Fibroblast of skin of right quadriceps (primary cell): ENCODE measurements around the gene OR52B2.

Experiments
- DNase-seq: peaks from one replicate; pipeline ENCODE4 v3.0.0-alpha.2; 2013

Gene OR52B2

DNA sequence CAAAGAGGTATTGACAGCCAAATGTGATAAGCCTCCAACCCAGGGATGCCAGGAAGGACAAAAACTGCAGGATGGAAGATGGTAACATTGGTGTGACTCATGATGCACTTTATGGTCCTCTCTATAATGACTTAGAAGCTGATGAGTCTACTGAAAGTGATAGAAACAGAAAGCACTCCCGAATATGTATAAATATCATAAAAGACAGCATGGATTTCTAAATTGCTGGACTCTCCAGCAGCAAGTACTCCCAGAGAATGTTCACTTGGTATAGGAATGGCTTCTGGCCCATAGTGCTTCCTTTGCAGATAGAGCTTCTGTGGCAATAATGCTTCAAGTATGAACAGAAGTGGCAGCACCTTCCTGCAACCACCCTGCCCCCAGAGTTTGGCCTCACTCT is at the start of gene OR52B2:
Gene OR52B2 (minus strand): TSS at position 101 of the 400 bp plus-strand sequence. CDS start 0 bp downstream, at position 101.
- no peak for DNase-seq

DNA sequence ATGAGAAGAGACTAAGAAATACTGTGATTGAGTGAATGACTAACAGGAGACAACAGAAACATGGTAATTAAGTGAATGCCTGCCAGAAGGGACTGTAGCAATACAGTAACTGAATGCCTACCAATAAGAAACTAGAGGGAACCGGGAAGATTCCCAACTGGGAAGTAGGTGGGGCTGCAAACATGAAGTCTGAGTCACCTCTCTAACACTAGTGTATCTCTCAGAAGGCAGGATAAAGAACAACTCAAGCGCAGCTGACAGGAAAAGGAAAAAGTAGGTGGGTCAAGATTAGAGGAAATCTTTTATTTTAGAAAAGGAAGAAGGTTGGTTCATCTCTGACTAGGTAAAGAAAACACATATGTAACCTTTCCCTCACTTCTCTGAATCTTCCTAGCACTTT is 49.2 kb upstream of the OR52B2 start:
- peak; percentile 80 for DNase-seq

DNA sequence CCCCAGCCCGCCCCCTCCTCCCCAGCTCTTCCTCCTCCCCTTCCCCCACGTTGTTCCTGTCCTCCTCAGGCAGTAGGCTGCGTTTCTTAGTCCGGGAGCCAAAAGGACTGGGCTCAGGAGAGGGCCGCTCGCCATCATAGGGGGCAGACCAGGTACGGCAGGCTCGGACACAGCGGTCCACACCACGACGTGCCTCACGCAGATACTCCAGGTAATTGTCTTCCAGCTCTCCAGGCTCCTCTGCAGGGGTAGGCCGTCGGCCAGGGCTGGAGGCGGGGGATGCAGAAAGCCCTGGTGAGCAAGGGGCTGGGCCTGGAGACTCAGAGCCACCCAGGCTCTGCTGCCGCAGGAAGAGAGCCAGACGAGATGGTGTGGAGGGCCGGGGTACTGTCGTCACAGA is 47.6 kb upstream of the OR52B2 start:
- no peak for DNase-seq

DNA sequence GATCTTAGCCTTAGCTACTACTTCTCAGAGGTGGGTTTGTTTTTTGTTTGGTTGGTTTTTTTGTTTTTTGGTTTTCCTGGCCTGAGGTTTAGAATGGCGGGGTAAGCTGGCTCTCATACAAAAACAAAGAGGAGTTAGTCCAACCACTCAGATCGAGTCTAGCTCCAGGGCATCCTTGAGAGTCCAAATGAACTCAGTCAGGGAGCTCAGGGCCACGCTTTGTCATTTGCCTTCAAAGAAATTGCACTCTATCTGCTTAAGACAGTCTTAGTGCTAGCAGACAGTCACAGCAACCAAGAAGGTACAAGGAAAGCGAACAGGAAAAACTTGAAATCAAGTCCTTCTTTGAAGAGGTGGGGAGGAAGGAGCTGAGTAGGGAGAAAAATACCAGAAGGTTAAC is 46.4 kb upstream of the OR52B2 start:
- no peak for DNase-seq

DNA sequence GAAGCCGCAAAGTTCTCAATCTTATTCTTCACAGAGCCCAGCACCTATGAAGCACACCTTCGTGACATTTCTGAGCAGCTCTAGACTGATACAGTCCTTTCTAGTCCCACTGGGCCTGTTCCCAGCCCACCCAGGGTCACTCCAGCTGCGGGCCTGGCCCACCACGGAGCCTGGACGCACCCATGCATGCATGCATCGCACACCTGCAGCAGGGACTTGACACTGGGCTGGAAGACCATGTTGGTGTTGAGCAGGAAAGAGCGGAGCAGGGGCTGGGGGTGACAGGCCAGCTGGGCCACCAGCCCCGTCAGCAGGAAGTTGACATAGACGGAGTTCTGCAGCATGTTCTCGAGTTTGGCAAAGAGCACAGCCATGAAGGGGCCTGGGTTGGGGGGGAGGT is 44.4 kb upstream of the OR52B2 start:
- no peak for DNase-seq

DNA sequence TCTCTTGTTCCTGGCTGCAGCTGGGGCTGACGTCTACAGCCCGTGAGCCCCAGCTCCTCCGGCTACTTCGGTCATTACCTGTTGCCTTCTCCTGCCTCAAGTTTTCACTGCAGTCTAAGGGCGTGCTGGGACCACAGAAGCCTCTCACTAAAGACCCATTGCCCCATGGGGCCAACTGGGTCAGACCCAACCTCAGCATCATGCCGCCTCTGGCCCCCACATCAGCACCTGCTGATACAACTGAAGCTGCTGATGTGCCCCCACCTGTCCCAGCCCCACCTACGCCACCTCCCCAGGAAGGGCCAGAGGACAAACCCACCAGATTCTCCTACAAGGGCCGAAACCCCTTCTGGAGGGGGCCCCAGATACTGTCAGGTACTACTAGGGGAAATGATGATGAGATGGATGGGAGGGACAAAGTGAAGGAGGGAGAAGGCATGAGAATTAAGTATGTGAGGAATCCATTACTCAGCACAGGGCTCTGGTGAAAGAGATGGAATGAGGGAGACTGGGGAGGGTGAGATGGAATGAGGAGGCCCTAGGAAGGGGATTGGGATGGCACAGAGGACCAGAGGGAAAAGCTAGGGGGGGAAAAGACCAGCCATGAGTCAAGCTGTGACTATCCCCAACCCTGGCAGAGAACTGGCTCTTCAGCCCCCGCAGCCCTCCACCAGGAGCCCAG is 40.3 kb upstream of the OR52B2 start:
- DNase-seq, result peak; percentile 52

DNA sequence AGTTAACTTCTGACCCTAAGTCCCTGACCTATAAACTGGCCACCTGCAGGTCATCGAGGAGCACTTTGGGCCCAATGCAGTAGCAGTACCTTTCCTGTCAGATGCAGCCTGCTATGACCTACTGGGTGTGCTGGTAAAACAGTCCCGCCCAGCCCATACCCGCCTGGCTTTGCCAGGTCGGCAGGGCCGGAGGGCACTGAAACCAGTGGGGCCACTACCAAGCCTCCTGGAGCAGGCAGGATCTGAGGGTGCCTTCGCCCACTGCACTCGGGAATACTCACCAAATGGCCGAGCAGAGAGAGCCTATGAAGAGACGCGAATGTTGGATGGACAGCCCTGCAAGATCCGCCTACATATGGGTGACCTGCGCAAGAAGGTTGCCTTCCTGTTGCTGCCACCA is 39.7 kb upstream of the OR52B2 start:
- no peak for DNase-seq

DNA sequence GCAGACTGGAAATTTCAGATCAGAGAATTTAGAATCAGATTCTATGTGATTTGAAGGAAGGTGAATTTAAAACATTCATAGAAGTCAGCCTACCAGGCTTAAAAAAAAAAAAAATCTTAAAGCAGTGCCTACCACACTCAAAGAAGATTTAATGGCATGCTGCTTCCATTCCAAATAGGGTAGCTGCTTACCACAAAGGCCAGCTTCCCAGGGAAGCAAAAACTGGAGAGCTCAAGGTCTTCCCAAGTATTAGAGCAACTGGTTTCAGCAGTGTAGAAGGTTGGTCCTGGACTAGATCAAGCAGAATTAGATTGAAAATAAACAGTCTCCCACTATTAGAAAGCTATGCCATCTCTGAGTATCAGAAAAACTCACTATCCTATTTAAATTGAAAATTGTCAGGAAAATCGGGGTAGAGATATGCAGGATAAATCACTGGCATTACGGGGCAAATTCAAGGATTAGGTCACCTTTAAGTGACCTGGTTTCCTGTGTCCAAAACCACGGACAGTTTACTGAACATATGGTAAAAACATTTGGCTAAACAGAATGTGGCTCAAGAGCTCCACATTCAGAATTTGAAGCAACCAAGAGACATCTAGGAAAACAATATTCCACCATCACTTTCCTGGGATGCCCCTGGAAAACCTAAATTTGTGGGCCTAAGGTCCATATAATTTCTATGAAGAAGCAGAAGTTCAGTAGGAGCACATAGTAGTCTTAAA is 36.5 kb upstream of the OR52B2 start:
- DNase-seq, result no peak

DNA sequence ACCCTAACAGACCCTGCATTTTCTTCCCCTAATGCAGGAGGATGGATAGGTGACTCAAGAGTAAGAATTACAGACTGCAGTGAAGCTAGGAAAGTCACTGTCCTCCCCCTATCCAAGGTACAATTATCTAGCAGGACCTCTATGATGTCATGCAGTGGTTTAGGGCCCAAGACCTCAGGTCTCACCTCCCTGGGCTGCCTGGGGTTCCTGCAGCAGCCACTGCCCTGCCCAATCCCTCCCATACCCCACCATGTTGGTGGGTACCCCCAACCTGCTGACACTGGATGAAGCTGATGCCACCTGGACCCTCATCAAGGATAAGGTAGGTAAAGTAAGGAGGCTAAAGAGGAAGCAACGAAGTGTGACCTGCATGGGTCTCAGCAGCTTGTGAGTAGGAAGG is 35.2 kb upstream of the OR52B2 start, which contains the start of gene C11orf42:
Gene C11orf42 (plus strand): TSS at position 192 of the 400 bp plus-strand sequence. CDS start 59 bp downstream, at position 251.
- no peak for DNase-seq

DNA sequence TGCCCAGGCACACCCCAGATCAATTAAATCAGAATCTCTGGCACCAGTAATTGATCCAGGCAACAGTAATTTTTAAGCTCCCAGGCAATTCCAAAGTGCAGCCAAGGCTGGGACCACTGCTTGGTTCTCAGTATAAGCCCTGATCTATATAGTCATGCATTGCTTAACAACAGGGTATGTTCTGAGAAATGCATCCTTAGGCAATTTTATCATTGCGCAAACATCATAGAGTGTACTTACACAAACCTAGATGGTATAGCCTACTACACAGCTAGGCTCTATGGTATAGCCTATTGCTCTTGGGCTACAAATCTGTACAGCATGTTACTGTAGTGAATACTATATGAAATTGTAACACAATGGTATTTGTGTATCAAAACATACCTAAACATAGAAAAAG is 34.6 kb upstream of the OR52B2 start:
- peak; percentile 19 for DNase-seq

DNA sequence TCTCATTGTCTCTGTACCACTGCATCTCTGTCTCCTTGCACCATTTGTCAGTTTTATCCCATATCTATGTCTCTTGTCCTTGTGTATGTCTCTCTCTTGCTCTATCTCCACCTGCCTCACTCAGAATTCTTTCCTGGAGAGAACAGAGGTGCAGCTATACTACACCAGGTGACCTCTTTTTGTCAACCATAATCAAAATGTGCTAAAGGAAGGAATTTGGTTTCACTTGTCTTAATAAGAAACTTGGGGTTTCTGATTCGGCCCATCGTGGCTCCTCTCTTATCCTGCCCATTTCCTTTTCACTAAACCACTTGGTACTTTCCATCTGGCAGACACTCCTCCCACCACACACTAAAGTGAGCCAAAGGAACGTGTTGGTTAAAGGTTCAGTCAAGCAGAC is 33.2 kb upstream of the OR52B2 start:
- no peak for DNase-seq

DNA sequence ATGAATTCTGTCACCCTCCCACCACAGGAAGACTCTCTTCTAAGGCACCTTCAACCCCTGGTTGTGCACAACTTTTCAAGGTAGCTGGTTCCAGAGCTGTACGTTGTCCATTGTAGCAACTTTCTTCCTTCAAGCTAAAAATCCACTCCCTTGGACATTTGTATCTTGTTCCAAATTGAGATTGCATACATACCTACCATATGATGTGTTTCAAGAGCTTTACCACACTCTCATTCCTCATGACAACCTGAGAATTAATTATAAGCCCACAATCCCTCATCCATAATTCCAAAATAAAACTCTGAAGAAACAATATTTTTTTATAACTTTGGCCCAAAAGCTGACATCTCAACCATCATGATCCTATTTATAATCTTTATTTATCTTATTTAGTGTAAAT is 31.9 kb upstream of the OR52B2 start:
- peak; percentile 22 for DNase-seq

DNA sequence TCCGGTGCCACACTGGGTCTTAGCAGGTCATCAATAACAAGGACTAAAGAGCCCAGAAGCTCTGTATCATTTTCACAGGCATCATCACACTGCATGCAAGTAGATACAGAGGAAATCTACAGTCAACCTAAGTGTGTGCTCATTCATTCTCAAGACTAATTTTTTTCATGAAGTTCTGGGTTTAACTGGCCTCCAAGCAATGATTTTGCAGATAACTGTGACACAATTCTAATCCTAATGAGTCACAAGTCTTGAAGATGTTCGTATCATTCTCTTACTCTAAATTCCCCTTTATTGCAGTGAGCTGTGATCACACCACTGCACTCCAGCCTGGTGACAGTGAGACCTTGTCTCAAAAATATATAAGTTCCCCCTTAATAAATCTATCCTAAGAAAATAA is 31.4 kb upstream of the OR52B2 start:
- peak; percentile 34 for DNase-seq

DNA sequence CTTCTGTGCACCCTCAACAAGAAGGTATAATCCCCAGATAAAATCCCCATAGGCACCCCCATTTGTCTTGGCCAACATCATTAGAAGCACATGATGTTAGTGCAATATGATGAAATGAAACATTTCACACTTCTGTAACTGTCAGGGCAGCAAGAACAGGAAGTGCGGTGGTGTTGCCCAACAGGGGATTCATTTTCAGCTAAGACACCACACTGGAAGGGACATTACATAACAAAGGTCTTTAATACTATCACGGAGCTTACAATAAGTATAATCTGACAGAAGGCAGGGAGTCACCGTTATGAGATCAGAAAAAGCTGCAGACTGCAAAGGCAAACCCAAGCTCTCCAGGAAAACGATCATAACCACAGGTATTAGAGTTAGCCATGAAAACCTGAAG is 30.8 kb upstream of the OR52B2 start:
- peak; percentile 5 for DNase-seq

DNA sequence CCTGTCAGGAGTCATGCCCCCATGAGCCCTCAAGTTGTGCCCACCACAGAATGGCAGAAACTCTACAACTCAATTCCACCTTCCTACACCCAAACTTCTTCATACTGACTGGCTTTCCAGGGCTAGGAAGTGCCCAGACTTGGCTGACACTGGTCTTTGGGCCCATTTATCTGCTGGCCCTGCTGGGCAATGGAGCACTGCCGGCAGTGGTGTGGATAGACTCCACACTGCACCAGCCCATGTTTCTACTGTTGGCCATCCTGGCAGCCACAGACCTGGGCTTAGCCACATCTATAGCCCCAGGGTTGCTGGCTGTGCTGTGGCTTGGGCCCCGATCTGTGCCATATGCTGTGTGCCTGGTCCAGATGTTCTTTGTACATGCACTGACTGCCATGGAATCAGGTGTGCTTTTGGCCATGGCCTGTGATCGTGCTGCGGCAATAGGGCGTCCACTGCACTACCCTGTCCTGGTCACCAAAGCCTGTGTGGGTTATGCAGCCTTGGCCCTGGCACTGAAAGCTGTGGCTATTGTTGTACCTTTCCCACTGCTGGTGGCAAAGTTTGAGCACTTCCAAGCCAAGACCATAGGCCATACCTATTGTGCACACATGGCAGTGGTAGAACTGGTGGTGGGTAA is 29.2 kb upstream of the OR52B2 start, which contains the start of gene OR52W1:
Gene OR52W1 (plus strand): TSS at position 51 of the 637 bp plus-strand sequence. CDS start 0 bp downstream, at position 51.
- DNase-seq, result no peak

DNA sequence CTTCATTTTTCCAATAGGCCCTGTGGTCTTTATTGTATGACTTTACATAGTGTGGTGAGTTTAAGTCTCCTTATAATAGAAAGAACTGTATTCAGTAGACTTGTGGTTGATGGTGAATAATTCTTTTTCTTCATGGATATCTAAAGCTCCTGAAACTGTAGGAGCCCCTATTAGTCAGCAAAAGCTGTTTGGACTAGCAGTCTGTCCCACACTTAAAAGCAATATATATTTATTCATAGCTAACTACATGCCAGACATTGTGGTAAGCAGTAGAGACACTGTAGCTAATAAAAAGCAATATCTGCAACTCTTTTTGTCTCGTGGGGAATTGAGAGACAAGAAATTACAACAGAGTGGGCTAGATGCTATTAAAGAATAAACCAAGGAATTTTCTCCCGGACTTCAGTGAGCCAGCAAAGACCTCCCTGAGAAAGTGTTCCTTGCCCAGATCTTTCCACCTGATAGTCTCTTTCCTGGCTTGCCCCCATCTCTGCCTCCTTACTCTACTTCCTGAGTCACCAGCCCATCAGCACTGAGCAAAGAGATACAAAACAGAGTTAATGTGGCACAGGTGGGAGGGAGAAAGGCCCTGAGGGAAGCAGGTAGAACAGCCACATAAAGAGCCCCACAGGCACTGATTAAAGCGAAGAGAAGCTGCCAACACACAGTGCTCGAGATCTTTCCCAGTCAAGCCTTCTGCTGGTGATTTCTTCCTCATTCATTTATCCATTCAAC is 27.5 kb upstream of the OR52B2 start:
- DNase-seq, result peak; percentile 8

DNA sequence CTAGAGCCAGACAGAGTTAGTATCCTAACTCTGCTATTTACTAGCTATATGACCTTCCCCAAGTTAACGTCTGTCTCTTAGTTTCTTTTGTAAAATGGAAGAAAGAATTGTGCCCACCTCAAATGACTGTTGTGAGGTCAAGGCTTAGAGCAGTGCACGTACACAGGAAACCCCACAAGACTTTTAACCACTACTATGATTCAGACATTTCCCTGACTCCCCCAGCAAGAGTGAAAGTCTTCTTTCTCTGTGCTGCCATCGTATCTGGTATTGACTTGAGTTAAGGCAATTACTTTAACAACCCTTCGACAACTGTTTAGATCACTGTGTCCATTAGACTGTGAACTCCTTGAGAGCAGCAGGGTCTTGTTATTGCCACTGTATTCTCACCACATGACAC is 26.3 kb upstream of the OR52B2 start:
- no peak for DNase-seq

DNA sequence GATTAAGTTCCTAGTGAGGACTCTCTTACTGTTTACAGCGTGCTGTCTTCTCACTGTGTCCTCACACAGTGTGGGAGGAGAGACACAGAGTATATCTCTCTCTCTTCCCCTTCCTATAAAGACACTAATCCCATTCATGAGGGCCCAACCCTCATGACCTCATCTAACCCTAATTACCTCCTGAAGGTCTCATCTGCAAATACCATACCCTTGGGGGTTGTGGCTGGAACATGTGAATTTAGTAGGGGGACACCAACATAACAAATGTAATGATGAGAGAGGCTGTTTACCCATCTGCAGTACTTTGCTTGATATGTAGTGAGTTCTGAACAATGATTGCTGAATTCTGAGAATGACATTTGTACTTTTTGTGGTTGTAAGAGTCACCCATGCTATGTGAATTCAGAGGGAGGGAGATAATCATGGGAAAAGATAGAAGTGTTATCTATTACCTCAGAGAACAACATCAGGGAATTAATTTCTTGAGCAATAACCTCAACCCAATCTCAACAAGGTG is 24.0 kb upstream of the OR52B2 start:
- DNase-seq, result no peak

DNA sequence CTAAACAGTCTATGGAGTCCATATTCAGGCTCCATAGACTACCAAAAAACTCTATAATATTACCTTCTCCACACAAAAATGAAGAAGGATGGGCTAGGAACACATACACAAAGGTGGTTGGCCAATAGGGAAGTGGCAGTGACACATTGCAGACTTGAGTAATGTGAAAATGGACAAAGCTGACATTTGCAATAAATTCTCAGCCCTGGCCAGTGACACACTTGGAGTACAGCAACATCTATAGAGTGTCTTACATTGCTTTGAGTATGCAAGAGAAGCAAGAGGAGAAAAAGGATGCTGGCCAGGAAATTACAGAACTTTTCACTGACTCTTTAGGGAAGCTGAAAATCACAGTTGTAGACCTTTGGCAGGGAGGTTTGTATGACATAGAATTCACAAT is 21.6 kb upstream of the OR52B2 start:
- no peak for DNase-seq

DNA sequence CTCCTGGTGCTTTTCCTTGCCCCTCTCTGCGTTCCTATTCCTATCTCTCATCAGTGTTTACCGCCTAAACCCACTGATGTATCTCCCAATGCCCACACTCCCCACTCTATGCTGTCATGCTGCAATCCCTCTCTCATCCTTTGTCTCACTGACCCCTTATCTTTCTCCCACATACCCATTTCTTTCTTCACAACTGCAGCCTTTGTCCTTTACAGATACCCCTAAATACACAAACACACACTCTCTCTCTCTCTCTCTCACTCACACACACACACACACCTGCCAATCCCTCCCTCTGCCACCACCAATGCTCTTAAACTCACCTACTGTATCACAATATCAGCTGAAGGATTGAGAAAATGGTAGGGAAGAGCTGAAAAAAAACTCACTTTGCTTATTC is 5.3 kb upstream of the OR52B2 start:
- no peak for DNase-seq

DNA sequence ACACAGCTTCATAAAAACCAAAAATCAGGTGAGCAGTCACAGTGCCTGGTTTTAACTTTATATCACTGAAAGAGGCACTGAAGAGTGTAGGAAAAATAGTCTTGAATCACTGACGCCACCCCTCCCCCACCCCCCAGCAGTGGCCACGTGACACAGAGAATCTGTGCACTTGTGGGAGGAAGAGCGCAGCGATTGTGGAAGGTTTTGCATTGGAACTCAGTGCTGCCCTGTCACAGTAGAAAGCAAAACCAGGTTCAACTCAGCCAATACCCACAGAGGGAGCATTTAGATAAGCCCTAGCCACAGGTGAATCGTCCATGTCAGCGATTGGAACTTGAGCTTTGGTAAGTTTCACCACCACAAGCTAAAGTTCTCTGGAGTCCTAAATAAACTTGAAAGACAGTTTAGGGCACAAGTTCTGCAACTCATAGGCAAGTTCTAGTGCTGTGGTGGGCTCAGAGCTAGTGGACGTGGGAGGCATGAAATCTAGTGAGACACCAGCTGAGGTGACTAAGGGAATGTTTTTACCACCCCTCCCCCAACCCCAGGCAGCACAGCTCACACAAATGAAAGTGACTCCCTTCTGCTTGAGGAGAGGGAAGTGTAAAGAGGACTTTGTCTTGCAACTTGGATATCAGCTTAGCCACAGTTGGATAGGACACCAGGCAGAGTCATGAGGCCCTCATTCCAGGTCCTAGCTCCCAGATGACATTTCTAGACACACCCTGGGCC is 13.3 kb downstream of the OR52B2 start:
- DNase-seq, result no peak

DNA sequence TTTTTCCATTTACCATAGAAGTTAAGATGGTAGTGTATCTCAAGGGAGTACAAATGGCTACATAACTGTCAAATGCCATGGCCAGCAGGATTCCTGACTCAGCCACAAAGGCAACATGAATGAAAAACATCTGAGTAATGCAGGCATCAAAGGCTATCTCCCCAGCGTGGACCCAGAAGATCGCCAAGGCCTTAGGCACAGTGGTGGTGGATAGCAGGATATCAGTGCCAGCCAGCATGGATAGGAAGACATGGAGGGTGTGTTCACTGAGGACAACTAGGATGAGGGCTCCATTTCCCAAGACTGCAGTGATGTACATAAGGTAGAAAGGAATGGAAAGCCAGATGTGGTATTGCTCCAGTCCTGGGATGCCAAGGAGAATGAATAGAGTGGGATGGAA is 18.0 kb downstream of the OR52B2 start:
- DNase-seq, result no peak
